Neural cell (in vitro differentiated cells): Measurements from ENCODE around the gene ZIC4.

ENCODE experiments used
- EP300 ChIP-seq: fragments of 450-650 bp; conservative IDR thresholded peaks from 2 replicates; pipeline ENCODE4 v1.6.1; 2014; ENCODE audit warnings: antibody characterized with exemption, mild to moderate bottlenecking, moderate library complexity; ENCODE audit not compliant: poor library complexity, severe bottlenecking
- EZH2 ChIP-seq: fragments of 200-600, 300-800 bp; shearing (Covaris generic), sonication (generic); IDR thresholded peaks from 2 replicates; pipeline ENCODE4 v1.6.1; 2014; ENCODE audit warnings: antibody characterized with exemption, low read length, borderline replicate concordance, mild to moderate bottlenecking; ENCODE audit not compliant: insufficient read depth, poor library complexity, severe bottlenecking
- POLR2AphosphoS5 ChIP-seq: IDR thresholded peaks from 2 replicates; pipeline ENCODE4 v1.6.1; 2012
- RAD21 ChIP-seq: fragments of 450-650 bp; conservative IDR thresholded peaks from 2 replicates; pipeline ENCODE4 v1.6.1; 2014; ENCODE audit warnings: antibody characterized with exemption, mild to moderate bottlenecking, moderate library complexity
- SMC3 ChIP-seq: fragments of 450-650 bp; conservative IDR thresholded peaks from 2 replicates; pipeline ENCODE4 v1.6.1; 2014; ENCODE audit warnings: antibody characterized with exemption, mild to moderate bottlenecking, moderate library complexity; ENCODE audit not compliant: poor library complexity
- TAF1 ChIP-seq: IDR thresholded peaks from 2 replicates; pipeline ENCODE4 v1.6.1; 2012; ENCODE audit warnings: low read depth
- TF ChIP-seq, protein P1 (sequence below): fragments of 450-650 bp; IDR thresholded peaks from 2 replicates; pipeline ENCODE4 v1.5.1; 2014; ENCODE audit warnings: antibody characterized with exemption, mild to moderate bottlenecking, moderate library complexity; ENCODE audit not compliant: poor library complexity, severe bottlenecking
- TF ChIP-seq, protein P2 (sequence below): IDR thresholded peaks from 2 replicates; pipeline ENCODE4 v1.6.1; 2012; ENCODE audit warnings: borderline replicate concordance

DNA sequence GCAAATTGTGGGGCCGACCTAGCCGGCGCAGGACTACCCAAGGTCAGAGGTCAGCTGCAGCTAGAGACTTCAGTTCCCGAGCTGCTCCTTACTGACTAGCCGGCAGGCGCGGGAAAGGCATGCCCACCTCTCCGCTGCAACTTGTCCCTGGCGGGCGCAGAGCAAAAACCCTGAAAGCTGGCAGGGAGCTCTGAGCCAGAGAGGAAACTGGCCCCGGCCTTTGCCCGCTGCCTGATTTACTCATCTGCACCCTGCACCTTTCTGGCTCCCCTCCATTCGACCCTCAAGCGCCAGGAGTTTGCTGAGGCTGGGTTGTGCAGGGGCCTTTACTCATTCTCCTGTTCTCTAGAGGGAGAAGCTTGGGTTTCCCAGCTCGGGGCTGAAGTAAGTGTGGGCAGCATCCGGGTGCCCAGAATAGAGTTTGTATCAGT, 1.5 kb downstream of the ZIC4 start:
- TF ChIP-seq, protein P1, sequence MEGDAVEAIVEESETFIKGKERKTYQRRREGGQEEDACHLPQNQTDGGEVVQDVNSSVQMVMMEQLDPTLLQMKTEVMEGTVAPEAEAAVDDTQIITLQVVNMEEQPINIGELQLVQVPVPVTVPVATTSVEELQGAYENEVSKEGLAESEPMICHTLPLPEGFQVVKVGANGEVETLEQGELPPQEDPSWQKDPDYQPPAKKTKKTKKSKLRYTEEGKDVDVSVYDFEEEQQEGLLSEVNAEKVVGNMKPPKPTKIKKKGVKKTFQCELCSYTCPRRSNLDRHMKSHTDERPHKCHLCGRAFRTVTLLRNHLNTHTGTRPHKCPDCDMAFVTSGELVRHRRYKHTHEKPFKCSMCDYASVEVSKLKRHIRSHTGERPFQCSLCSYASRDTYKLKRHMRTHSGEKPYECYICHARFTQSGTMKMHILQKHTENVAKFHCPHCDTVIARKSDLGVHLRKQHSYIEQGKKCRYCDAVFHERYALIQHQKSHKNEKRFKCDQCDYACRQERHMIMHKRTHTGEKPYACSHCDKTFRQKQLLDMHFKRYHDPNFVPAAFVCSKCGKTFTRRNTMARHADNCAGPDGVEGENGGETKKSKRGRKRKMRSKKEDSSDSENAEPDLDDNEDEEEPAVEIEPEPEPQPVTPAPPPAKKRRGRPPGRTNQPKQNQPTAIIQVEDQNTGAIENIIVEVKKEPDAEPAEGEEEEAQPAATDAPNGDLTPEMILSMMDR: no peak
- TF ChIP-seq, protein P2, sequence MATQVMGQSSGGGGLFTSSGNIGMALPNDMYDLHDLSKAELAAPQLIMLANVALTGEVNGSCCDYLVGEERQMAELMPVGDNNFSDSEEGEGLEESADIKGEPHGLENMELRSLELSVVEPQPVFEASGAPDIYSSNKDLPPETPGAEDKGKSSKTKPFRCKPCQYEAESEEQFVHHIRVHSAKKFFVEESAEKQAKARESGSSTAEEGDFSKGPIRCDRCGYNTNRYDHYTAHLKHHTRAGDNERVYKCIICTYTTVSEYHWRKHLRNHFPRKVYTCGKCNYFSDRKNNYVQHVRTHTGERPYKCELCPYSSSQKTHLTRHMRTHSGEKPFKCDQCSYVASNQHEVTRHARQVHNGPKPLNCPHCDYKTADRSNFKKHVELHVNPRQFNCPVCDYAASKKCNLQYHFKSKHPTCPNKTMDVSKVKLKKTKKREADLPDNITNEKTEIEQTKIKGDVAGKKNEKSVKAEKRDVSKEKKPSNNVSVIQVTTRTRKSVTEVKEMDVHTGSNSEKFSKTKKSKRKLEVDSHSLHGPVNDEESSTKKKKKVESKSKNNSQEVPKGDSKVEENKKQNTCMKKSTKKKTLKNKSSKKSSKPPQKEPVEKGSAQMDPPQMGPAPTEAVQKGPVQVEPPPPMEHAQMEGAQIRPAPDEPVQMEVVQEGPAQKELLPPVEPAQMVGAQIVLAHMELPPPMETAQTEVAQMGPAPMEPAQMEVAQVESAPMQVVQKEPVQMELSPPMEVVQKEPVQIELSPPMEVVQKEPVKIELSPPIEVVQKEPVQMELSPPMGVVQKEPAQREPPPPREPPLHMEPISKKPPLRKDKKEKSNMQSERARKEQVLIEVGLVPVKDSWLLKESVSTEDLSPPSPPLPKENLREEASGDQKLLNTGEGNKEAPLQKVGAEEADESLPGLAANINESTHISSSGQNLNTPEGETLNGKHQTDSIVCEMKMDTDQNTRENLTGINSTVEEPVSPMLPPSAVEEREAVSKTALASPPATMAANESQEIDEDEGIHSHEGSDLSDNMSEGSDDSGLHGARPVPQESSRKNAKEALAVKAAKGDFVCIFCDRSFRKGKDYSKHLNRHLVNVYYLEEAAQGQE: no peak
- TF ChIP-seq TAF1 (no peak), RAD21 (no peak), EZH2 (no peak), SMC3 (no peak), EP300 (no peak), POLR2AphosphoS5 (no peak)
